Measurements from ENCODE around the gene SLC1A1.

Gene SLC1A1

GRCh38 chr9:4489919-4490704 lies at the start of gene SLC1A1:
TSS of gene SLC1A1 (plus strand) at chr9:4490468. CDS start at chr9:4490680, 212 bp downstream.
- DNase-seq: peak in 1 of 2 experiments; percentile 75

GRCh38 chr9:4442806-4443205 lies 47.5 kb upstream of the SLC1A1 start:
- no peak for DNase-seq

- no peak for DNase-seq
Measured at GRCh38 chr9:4443439-4443838, 46.8 kb upstream of the SLC1A1 start.

GRCh38 chr9:4461437-4461836 lies 28.8 kb upstream of the SLC1A1 start:
- no peak for DNase-seq

- DNase-seq: no peak
Measured at GRCh38 chr9:4463824-4464223, 26.4 kb upstream of the SLC1A1 start.

- no peak for DNase-seq
Measured at GRCh38 chr9:4464911-4465513, 25.3 kb upstream of the SLC1A1 start.

GRCh38 chr9:4465910-4466309 lies 24.4 kb upstream of the SLC1A1 start:
- no peak for DNase-seq

- DNase-seq: no peak
Measured at GRCh38 chr9:4475301-4475700, 15.0 kb upstream of the SLC1A1 start.

- DNase-seq: no peak
Measured at GRCh38 chr9:4486176-4486575, 4.1 kb upstream of the SLC1A1 start.

GRCh38 chr9:4489562-4489918 lies 728 bp upstream of the SLC1A1 start:
- DNase-seq: no peak

- no peak for DNase-seq
Measured at GRCh38 chr9:4490705-4491625, 697 bp downstream of the SLC1A1 start.

GRCh38 chr9:4491626-4491975 lies 1.3 kb downstream of the SLC1A1 start:
- no peak for DNase-seq

- DNase-seq: no peak
Measured at GRCh38 chr9:4494332-4494731, 4.1 kb downstream of the SLC1A1 start.

GRCh38 chr9:4494806-4495205 lies 4.5 kb downstream of the SLC1A1 start:
- DNase-seq: peak in 1 of 2 experiments; percentile 25

- DNase-seq: no peak
Measured at GRCh38 chr9:4495537-4495936, 5.3 kb downstream of the SLC1A1 start.

- no peak for DNase-seq
Measured at GRCh38 chr9:4496497-4496896, 6.2 kb downstream of the SLC1A1 start.

- no peak for DNase-seq
Measured at GRCh38 chr9:4497395-4497794, 7.1 kb downstream of the SLC1A1 start.

- DNase-seq: no peak
Measured at GRCh38 chr9:4497855-4498254, 7.6 kb downstream of the SLC1A1 start.

GRCh38 chr9:4499917-4500316 lies 9.6 kb downstream of the SLC1A1 start:
- no peak for DNase-seq

GRCh38 chr9:4501147-4501507 lies 10.9 kb downstream of the SLC1A1 start:
- no peak for DNase-seq

GRCh38 chr9:4502444-4502843 lies 12.2 kb downstream of the SLC1A1 start:
- no peak for DNase-seq

GRCh38 chr9:4503103-4503502 lies 12.8 kb downstream of the SLC1A1 start:
- no peak for DNase-seq

- no peak for DNase-seq
Measured at GRCh38 chr9:4504250-4504649, 14.0 kb downstream of the SLC1A1 start.

- no peak for DNase-seq
Measured at GRCh38 chr9:4506490-4506889, 16.2 kb downstream of the SLC1A1 start.

All from NCI-H446 (cell line).